Right renal pelvis (tissue), 4 donors: Measurements from ENCODE around the gene NOL4L. TPM values are rescaled to one million over a fixed set of nuclear protein-coding genes. Genes with fewer than 3 reads are reported as not detected.
"Not testable (repeated sequence)": the region's sequence is repeated elsewhere in the genome, so short reads cannot be mapped to it uniquely, and the experiment has no call there.

Experiments used
- DNase-seq, 4 donors: peaks; one replicate each; pipeline ENCODE4 v3.0.0-alpha.2; 2013; ENCODE audit warnings: low read depth in 4 of 4, low spot score in 3 of 4, missing footprints in 1 of 4
- polyA plus RNA-seq, 4 donors: library from polyadenylated mRNA; unstranded; fragments of 120-200 nt; gene quantifications; one replicate each; pipeline ENCODE4 v1.2.1, GENCODE V29; 2013; ENCODE audit not compliant: insufficient read length in 4 of 4

The NOL4L gene
- polyA plus RNA-seq, 4 donors: 47.1 to 62.0 (median 51.7) TPM

- no peak for DNase-seq
Observed at GRCh38 chr20:32437391-32438074, 147.6 kb downstream of the NOL4L start.

DNA sequence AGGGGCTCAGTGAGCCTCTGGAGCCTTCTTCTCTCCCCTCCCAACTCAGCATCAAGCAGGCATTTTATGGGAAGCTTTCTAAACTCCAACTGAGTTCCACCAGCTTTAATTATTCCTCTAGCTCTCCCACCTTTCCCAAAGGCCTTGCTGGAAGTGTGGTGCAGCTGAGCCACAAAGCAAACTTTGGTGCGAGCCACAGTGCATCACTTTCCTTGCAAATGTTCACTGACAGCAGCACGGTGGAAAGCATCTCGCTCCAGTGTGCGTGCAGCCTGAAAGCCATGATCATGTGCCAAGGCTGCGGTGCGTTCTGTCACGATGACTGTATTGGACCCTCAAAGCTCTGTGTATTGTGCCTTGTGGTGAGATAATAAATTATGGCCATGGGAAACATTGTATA is 148.2 kb downstream of the NOL4L start:
- DNase-seq: no peak

- no peak for DNase-seq
Observed at GRCh38 chr20:32436142-32436861, 148.8 kb downstream of the NOL4L start.

DNA sequence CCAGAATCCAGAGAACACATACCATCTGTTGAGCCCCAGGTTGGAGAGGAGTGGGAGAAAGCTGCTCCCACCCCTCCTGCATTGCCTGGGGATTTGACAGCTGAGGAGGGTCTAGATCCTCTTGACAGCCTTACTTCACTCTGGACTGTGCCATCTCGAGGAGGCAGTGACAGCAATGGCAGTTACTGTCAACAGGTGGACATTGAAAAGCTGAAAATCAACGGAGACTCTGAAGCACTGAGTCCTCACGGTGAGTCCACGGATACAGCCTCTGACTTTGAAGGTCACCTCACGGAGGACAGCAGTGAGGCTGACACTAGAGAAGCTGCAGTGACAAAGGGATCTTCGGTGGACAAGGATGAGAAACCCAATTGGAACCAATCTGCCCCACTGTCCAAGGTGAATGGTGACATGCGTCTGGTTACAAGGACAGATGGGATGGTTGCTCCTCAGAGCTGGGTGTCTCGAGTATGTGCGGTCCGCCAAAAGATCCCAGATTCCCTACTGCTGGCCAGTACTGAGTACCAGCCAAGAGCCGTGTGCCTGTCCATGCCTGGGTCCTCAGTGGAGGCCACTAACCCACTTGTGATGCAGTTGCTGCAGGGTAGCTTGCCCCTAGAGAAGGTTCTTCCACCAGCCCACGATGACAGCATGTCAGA is 149.6 kb downstream of the NOL4L start:
- no peak for DNase-seq

DNA sequence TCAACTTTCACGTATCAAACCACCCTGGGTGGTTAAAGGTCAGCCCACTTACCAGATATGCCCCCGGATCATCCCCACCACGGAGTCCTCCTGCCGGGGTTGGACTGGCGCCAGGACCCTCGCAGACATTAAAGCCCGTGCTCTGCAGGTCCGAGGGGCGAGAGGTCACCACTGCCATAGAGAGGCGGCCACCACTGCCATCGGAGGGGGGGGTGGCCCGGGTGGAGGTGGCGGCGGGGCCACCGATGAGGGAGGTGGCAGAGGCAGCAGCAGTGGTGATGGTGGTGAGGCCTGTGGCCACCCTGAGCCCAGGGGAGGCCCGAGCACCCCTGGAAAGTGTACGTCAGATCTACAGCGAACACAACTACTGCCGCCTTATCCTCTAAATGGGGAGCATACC is 150.7 kb downstream of the NOL4L start:
- no peak for DNase-seq

DNA sequence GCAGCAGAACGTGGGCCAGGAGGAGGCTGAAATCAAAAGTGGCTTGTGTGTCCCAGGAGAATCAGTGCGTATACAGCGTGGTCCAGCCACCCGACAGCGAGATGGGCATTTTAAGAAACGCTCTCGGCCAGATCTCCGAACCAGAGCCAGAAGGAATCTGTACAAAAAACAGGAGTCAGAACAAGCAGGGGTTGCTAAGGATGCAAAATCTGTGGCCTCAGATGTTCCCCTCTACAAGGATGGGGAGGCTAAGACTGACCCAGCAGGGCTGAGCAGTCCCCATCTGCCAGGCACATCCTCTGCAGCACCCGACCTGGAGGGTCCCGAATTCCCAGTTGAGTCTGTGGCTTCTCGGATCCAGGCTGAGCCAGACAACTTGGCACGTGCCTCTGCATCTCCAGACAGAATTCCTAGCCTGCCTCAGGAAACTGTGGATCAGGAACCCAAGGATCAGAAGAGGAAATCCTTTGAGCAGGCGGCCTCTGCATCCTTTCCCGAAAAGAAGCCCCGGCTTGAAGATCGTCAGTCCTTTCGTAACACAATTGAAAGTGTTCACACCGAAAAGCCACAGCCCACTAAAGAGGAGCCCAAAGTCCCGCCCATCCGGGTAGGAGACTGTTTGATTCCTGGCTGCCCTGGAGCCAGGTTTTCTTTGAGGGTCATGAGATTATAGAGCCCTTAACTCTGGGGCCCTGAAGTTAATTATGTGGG is 151.7 kb downstream of the NOL4L start:
- no peak for DNase-seq

DNA sequence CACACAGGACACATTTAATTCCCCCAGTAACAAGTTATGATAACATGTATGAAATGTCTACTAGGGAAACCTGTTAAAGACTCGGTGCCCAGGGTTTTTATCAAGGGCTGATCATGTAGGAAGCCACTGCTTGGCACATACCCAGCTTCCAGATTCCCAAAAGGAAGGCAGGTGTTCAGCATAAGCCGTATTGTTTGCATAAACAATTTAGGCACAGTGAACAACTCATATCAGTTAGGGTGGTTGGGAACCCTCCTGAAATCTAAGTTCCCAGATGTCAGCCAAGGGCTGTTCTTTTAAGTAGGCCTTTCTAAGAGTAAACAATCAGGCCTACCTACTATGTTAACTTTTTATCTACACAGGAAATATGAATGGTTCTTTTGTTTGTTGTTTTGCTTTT is 152.9 kb downstream of the NOL4L start:
- no peak for DNase-seq

GRCh38 chr20:32431457-32431856 is 153.7 kb downstream of the NOL4L start:
- DNase-seq: no peak

- DNase-seq: no peak
Observed at GRCh38 chr20:32429745-32430360, 155.3 kb downstream of the NOL4L start.

- DNase-seq: no peak
Observed at GRCh38 chr20:32429343-32429742, 155.8 kb downstream of the NOL4L start.

GRCh38 chr20:32427996-32428395 is 157.1 kb downstream of the NOL4L start:
- DNase-seq: no peak

GRCh38 chr20:32421290-32421689 is 163.8 kb downstream of the NOL4L start:
- no peak for DNase-seq

- DNase-seq: no peak
Observed at GRCh38 chr20:32418376-32418775, 166.8 kb downstream of the NOL4L start.

DNA sequence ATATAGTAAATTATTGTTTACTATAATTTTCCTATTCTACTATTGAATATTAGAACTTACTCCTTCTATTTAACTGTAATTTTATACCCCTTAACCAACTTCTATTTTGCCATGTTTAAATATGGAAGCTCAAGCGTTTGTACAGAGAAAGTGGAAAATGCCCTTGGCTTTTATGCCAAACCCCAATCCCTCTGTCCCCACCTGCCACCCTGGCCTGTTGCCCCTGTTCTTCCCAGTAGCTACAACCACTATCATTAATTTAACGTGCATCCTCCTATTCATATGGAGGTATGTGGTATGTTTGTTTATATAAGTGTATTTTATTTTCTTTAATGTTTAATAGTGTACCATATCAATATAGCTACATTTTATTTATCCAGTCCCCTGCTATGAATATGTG is 168.9 kb downstream of the NOL4L start:
- no peak for DNase-seq

DNA sequence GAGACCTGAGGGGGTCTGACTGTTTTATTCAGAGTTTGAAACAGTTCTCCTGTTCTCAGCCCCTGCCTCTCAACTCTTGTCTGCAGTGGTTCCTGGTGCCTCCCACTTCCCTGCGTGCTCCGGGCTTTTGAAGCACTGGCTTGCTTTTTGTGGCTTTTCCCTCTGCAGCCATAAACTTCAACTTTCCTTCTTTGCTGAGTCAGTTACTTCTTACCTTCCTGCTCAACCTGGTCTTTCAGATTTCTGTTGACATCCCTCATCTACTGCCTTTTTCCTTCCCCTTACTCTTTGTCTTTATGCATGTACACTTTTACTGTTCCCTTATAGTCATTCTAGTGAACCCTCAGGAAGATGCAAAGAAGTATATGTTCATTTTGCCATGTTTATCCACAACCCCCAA is 169.6 kb downstream of the NOL4L start:
- DNase-seq: no peak

DNA sequence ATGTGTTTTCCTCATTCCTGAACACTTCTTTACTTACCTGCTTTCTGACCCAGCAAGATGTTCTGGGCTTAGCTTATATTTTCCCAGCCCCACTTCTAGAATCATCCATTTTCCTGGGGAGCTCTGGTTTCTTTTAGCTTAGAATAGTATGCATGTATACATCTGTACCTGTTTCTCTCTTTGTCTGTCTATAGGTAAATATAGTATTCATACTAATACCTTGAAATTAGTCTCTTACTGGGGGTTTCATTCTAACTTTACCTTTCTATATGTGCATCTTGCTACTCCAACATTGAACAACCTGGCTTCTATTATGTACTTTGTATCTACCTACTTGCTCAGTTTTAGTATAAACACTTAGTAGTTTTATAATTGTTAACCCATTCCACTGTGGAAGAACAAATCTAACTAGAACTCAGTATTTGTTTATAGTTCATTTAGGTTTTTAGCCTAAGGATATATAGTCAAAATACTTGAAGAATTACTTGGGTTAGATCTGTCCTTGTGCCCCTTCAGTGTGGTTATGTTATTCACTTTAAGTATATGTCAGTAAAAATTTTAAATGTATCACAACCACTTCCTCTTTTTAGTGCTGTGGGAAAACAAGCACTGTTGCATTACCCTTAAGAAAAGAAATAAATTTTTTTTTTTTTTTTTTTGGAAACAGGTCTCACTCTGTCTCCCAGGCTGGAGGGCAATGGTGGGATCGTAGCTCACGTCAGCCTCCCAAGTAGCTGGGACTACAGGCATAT is 173.0 kb downstream of the NOL4L start:
- no peak for DNase-seq

DNA sequence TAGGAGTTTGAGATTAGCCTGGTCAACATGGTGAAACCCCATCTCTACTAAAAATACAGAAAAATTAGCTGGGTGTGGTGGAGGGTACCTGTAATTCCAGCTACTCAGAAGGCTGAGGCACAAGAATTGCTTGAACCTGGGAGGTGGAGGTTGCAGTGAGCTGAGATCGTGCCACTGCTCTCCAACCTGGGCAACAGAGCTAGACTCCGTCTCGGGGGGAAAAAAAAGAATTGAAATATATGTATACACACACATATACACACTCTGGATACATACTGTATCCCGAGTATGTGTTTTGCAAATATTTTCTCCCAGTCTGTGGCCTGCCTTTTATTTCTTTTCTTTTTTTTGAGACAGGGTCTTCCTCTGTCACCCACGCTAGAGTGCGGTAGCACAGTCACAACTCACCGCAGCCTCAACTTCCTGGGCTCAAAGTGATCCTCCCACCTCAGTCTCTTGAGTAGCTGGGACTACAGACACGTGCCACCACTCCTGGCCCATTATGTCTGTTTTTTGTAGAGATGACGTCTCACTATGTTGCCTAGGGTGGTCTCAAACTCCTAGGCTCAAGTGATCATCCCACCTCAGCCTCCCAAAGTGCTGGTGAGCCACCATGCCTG is 177.9 kb downstream of the NOL4L start:
- not testable (repeated sequence) for DNase-seq

- no peak for DNase-seq
Observed at GRCh38 chr20:32406701-32407100, 178.4 kb downstream of the NOL4L start.

- DNase-seq: no peak
Observed at GRCh38 chr20:32404017-32404416, 181.1 kb downstream of the NOL4L start.

DNA sequence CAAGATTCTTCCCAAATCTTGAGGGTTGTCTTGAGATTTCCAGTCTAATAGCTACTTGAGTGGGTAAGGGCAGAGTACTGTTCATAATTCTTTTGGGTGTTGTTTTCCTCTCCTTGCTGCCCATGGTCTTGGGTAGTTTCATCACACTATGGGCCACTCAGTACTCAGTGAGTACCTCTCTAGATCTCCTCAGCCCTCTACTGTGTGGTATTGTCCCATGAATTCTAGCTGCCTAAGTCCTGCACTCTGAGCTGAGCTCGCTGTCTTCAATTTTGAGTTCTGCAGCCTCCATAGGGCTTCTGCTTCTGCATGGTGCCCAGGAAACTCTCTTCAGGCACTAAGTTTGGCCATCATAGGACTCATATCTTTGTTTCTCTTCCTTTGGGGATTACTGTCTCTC is 184.7 kb downstream of the NOL4L start:
- no peak for DNase-seq
